Urinary bladder (tissue), 4 donors: ENCODE data around the gene ASIC5. TPM values are rescaled to one million over a fixed set of nuclear protein-coding genes. Genes with fewer than 3 reads are reported as not detected.
"Not testable (repeated sequence)": the region's sequence is repeated elsewhere in the genome, so short reads cannot be mapped to it uniquely, and the experiment has no call there.

Source experiments
- DNase-seq: peaks from one replicate; pipeline ENCODE4 v3.0.0-alpha.2; 2015; ENCODE audit errors: extremely low spot score
- H3K27ac ChIP-seq: one replicate; pipeline ENCODE4 v1.5.1; 2013; ENCODE audit warnings: low read depth, mild to moderate bottlenecking, moderate library complexity
- H3K36me3 ChIP-seq: one replicate; pipeline ENCODE4 v1.6.1; 2013; ENCODE audit warnings: mild to moderate bottlenecking, moderate library complexity; ENCODE audit not compliant: insufficient read depth
- H3K4me1 ChIP-seq: one replicate; pipeline ENCODE4 v1.6.1; 2013; ENCODE audit warnings: mild to moderate bottlenecking, moderate library complexity; ENCODE audit not compliant: insufficient read depth
- H3K4me3 ChIP-seq: one replicate; pipeline ENCODE4 v1.5.1; 2013; ENCODE audit warnings: low read depth, low read length
- WGBS: extraction: QIAGEN DNeasy Blood & Tissue Kit; methylation state at CpG from one replicate; pipeline ENCODE4 v1.1.7; 2013; 5-methylcytosine and 5-hydroxymethylcytosine counted together
- polyA plus RNA-seq: library from polyadenylated mRNA; stranded (reverse); fragments of 200-250 nt; gene quantifications from one replicate; pipeline ENCODE4 v1.2.3, GENCODE V29; 2013
- total RNA-seq: library from RNA; depleted of rRNA; stranded (reverse); fragments of >200 nt; gene quantifications from one replicate; pipeline ENCODE4 v1.2.3, GENCODE V29; 2014
- donor health status: healthy with polysubstance abuse.
- donor health status: healthy.

The ASIC5 gene, protein sequence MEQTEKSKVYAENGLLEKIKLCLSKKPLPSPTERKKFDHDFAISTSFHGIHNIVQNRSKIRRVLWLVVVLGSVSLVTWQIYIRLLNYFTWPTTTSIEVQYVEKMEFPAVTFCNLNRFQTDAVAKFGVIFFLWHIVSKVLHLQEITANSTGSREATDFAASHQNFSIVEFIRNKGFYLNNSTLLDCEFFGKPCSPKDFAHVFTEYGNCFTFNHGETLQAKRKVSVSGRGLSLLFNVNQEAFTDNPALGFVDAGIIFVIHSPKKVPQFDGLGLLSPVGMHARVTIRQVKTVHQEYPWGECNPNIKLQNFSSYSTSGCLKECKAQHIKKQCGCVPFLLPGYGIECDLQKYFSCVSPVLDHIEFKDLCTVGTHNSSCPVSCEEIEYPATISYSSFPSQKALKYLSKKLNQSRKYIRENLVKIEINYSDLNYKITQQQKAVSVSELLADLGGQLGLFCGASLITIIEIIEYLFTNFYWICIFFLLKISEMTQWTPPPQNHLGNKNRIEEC
- total RNA-seq (not detected), polyA plus RNA-seq (not detected)

DNA sequence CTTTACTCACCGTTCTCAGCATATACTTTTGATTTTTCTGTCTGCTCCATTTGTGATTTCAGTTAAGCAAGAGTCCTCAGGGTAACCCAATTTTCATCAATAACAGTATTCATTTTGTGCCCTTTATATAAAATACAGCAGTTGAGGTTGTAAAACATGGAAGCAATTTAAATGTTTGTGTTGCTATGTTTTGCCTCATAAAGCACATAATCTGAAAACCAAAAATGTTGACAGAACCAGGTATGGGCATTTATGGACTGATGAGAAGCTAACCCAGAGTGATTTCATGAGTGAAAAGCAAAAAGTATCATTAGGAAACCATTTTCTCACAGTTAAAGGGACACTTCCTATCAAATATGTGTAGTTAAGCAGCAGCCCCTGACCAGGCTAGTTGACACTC is at the start of gene ASIC5:
ASIC5 (minus strand) TSS at position 101 of the 400 bp plus-strand sequence; CDS start at position 50, 51 bp downstream.
- no peaks in the 10 kb centered on the region for H3K4me1 ChIP-seq

GRCh38 chr4:155914782-155915181 is 48.7 kb upstream of the ASIC5 start:
- Histone ChIP-seq H3K4me3 (no peak overlapping the region), H3K36me3 (no peaks in the 10 kb centered on the region), H3K4me1 (no peaks in the 10 kb centered on the region), H3K27ac (no peak overlapping the region)
- peak; percentile 33 for DNase-seq
- 29% methylated on average over 5 of the region's 5 CpGs for WGBS

More for the DNA sequence above, at the start of gene ASIC5:
- no peak for DNase-seq
- no peaks in the 10 kb centered on the region for H3K36me3 ChIP-seq
- H3K4me3 ChIP-seq, result no peak within 1 kb of the TSS
- 43% methylated on average over 1 of the region's 1 CpG for WGBS
- no peak within 1 kb of the TSS for H3K27ac ChIP-seq

- H3K4me1 ChIP-seq, result no peaks in the 10 kb centered on the region
- H3K4me3 ChIP-seq, result no peak overlapping the region
- 94% methylated on average over 1 of the region's 1 CpG for WGBS
- H3K27ac ChIP-seq, result no peak overlapping the region
- no peak for DNase-seq
- no peaks in the 10 kb centered on the region for H3K36me3 ChIP-seq
Observed at GRCh38 chr4:155911905-155912304, 45.8 kb upstream of the ASIC5 start.

GRCh38 chr4:155909615-155910226 is 43.6 kb upstream of the ASIC5 start:
- DNase-seq, result no peak
- H3K36me3 ChIP-seq, result no peaks in the 10 kb centered on the region
- no peaks in the 10 kb centered on the region for H3K4me1 ChIP-seq
- no peak overlapping the region for H3K4me3 ChIP-seq
- H3K27ac ChIP-seq, result no peak overlapping the region
- WGBS, result 93% methylated on average over 3 of the region's 3 CpGs

DNA sequence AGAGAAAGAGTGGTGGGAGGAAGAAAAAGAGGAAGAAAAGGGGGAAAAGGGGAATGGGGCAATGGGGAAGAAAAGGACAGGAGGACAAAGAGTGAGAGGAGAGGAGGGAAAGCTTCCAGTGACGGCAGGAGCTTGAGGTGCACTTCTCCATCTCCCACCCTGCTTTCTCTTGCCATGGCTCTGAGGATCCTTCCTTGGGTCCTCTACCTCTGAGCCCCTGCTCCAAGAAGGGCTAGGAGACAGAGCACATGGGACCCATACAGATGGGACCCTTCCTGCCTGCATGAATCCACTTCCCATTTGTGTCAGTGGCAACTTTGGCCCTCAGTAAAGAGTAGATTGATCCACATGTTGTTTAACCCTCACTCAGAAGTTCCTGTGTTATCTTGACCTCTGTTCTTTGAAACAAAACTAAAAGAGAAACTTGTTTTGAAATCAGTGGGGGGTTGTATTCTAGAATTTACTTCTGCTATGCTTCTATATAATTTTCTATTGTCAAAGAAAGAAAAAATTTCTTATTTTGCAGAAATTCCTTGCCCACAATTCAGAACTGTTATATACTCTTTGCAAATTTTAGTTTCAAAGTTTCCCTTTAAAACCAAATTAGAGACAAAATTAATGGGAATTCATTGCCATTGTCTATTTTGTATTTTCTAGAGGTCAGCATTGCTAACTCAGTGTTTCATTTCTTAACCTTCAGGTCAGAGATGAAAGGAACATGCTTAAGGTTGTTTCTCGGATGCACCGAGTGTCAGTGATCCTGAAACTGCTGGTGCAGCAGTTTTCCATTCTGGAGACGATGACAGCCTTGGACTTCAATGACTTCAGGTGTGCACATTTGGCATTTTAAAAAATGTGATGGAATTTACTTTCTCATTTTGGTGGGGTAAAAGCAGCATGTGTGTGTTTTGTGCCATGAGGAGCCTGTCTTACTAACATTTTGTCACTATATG is 42.4 kb upstream of the ASIC5 start:
- H3K27ac ChIP-seq, result no peak overlapping the region
- DNase-seq, result no peak
- H3K4me1 ChIP-seq, result no peaks in the 10 kb centered on the region
- 93% methylated on average over 4 of the region's 4 CpGs for WGBS
- H3K4me3 ChIP-seq, result no peak overlapping the region
- no peaks in the 10 kb centered on the region for H3K36me3 ChIP-seq

- H3K4me3 ChIP-seq, result no peak overlapping the region
- H3K36me3 ChIP-seq, result no peaks in the 10 kb centered on the region
- no peak for DNase-seq
- H3K27ac ChIP-seq, result no peak overlapping the region
- 88% methylated on average over 1 of the region's 1 CpG for WGBS
- H3K4me1 ChIP-seq, result no peaks in the 10 kb centered on the region
Observed at GRCh38 chr4:155907556-155907955, 41.5 kb upstream of the ASIC5 start.

GRCh38 chr4:155906554-155907247 is 40.6 kb upstream of the ASIC5 start:
- Histone ChIP-seq H3K27ac (no peak overlapping the region), H3K4me1 (no peaks in the 10 kb centered on the region), H3K4me3 (no peak overlapping the region), H3K36me3 (no peaks in the 10 kb centered on the region)
- no peak for DNase-seq
- WGBS, result 62% methylated on average over 6 of the region's 6 CpGs

GRCh38 chr4:155904331-155904730 is 38.3 kb upstream of the ASIC5 start:
- no peak for DNase-seq
- Histone ChIP-seq H3K4me3 (no peak overlapping the region), H3K4me1 (no peaks in the 10 kb centered on the region), H3K36me3 (no peaks in the 10 kb centered on the region), H3K27ac (no peak overlapping the region)
- 31% methylated on average over 3 of the region's 3 CpGs for WGBS

DNA sequence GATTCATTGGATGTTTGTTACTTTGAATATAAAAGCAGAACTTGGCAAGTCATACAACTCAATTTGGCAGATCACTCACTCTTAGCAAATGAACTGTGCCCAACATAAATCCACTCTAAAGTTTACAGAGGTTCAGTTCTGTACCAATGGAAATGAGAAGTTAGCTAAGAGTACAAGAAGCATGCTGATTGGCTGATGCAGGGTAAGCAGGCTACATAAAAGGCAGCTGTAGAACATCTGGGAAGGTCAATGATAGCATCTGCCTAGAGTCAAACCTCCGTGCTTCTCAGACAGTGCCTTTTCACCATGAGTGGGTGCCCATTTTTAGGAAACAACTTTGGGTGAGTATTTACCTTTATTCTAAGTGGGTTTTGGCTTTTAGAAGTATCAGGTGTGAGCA is 37.4 kb upstream of the ASIC5 start, which contains the start of gene TDO2:
TDO2 (plus strand) TSS at position 244 of the 400 bp plus-strand sequence; CDS start at position 307, 63 bp downstream.
- 51% methylated on average over 1 of the region's 1 CpG for WGBS
- no peaks in the 10 kb centered on the region for H3K36me3 ChIP-seq
- H3K4me1 ChIP-seq, result no peaks in the 10 kb centered on the region
- DNase-seq, result no peak
- no peak within 1 kb of the TSS for H3K4me3 ChIP-seq
- H3K27ac ChIP-seq, result no peak within 1 kb of the TSS

- WGBS, result 90% methylated on average over 2 of the region's 2 CpGs
- no peaks in the 10 kb centered on the region for H3K4me1 ChIP-seq
- no peak overlapping the region for H3K27ac ChIP-seq
- no peaks in the 10 kb centered on the region for H3K36me3 ChIP-seq
- no peak for DNase-seq
- H3K4me3 ChIP-seq, result no peak overlapping the region
Observed at GRCh38 chr4:155901013-155901412, 34.9 kb upstream of the ASIC5 start.

DNA sequence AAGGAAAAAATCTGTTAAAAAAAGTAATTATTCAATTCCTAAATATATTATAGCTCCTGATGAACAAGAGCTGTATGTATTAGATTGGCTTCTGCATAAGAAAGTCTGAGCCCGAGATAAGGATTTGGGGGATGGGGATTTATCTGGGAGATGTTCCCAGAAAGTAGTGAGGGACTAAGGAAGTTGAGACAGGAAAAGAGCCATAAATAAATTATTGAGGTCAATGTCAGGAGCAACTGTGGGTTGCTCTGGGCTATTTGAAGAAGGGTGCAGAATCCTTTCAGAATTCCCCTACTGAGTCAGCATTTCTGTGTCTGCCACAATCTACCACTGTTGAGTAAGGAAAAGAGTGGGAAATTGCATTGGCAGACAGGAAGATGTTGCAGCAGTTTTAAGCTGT is 34.3 kb upstream of the ASIC5 start:
- Histone ChIP-seq H3K27ac (no peak overlapping the region), H3K36me3 (no peaks in the 10 kb centered on the region), H3K4me3 (no peak overlapping the region), H3K4me1 (no peaks in the 10 kb centered on the region)
- WGBS, result 29% methylated on average over 1 of the region's 1 CpG
- DNase-seq, result no peak

- DNase-seq, result no peak
- WGBS, result 12% methylated on average over 3 of the region's 3 CpGs
- no peak overlapping the region for H3K4me3 ChIP-seq
- no peak overlapping the region for H3K27ac ChIP-seq
- no peaks in the 10 kb centered on the region for H3K36me3 ChIP-seq
- H3K4me1 ChIP-seq, result no peaks in the 10 kb centered on the region
Observed at GRCh38 chr4:155899891-155900290, 33.8 kb upstream of the ASIC5 start.

DNA sequence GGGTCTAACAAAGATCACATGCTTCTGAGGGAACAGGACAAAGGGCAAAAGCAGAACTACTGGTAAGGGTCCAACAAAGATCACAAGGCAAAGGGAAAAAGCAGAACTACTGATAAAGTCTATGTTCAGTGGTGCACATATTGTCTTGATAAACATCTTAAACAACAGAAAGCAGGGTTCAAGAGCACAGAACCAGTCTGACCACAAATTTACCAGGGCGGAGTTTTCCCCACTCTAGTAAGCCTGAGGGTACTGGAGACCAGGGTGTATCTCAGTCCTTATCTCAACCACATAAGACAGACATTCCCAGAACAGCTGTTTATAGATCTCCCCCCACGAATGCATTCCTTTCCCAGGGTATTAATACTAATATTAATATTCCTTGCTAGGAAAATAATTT is 32.3 kb upstream of the ASIC5 start:
- 88% methylated on average over 2 of the region's 2 CpGs for WGBS
- H3K27ac ChIP-seq, H3K4me1 ChIP-seq, H3K4me3 ChIP-seq, H3K36me3 ChIP-seq, DNase-seq: not testable (repeated sequence)
